Karpas-422 (cell line): ENCODE measurements around the gene TUBB4A. TPM values are rescaled to one million over a fixed set of nuclear protein-coding genes. Genes with fewer than 3 reads are reported as not detected.
A peak's percentile ranks its signal among the peaks of the same experiment; 100 is the strongest.

ENCODE experiments used
- DNase-seq: peaks from one replicate; pipeline ENCODE4 v3.0.0-alpha.2; 2015
- H2AFZ ChIP-seq: fragments of 200-600 bp; sonication (generic); 2 replicates; pipeline ENCODE4 v1.6.1; 2014; ENCODE audit warnings: antibody characterized with exemption, low read length, mixed read lengths
- H3K27ac ChIP-seq: fragments of 200-600 bp; sonication (generic); 2 replicates; pipeline ENCODE4 v1.5.1; 2014; ENCODE audit warnings: mild to moderate bottlenecking, low read length, moderate library complexity
- H3K27me3 ChIP-seq: fragments of 200-600 bp; sonication (generic); 2 replicates; pipeline ENCODE4 v1.6.1; 2014; ENCODE audit warnings: low read length, mixed read lengths
- H3K36me3 ChIP-seq: fragments of 200-600 bp; sonication (generic); 2 replicates; pipeline ENCODE4 v1.6.1; 2014; ENCODE audit warnings: low read length, mixed read lengths; ENCODE audit not compliant: insufficient read depth
- H3K4me1 ChIP-seq: fragments of 200-600 bp; sonication (generic); 2 replicates; pipeline ENCODE4 v1.6.1; 2014; ENCODE audit warnings: mild to moderate bottlenecking, low read length, mixed read lengths
- H3K4me2 ChIP-seq: fragments of 200-600 bp; sonication (generic); 2 replicates; pipeline ENCODE4 v1.6.1; 2014; ENCODE audit warnings: low read length, low read depth, mild to moderate bottlenecking; ENCODE audit not compliant: poor library complexity, severe bottlenecking
- H3K4me3 ChIP-seq: fragments of 200-600 bp; sonication (generic); 2 replicates; pipeline ENCODE4 v1.5.1; 2014; ENCODE audit warnings: mild to moderate bottlenecking, antibody characterized with exemption, low read length, mixed read lengths
- H3K79me2 ChIP-seq: fragments of 200-600 bp; sonication (generic); 2 replicates; pipeline ENCODE4 v1.6.1; 2014; ENCODE audit warnings: mild to moderate bottlenecking, low read length, mixed read lengths
- H3K9ac ChIP-seq: fragments of 200-600 bp; sonication (generic); 2 replicates; pipeline ENCODE4 v1.6.0; 2014; ENCODE audit warnings: low read length
- H3K9me2 ChIP-seq: fragments of 200-600 bp; sonication (generic), shearing (Covaris generic); replicated peaks from 2 replicates; pipeline ENCODE4 v1.6.0; 2014; ENCODE audit warnings: mild to moderate bottlenecking, low read length, moderate library complexity; ENCODE audit not compliant: insufficient read depth
- H3K9me3 ChIP-seq: fragments of 300-700, 200-600 bp; sonication (generic); 2 replicates; pipeline ENCODE4 v1.6.1; 2014; ENCODE audit warnings: low read length, mixed read lengths
- H4K20me1 ChIP-seq: fragments of 200-600 bp; sonication (generic); 2 replicates; pipeline ENCODE4 v1.6.1; 2014; ENCODE audit warnings: mild to moderate bottlenecking, antibody characterized with exemption, low read length, low read depth; ENCODE audit not compliant: insufficient read depth
- total RNA-seq: library from RNA; depleted of rRNA; stranded (reverse); fragments of >200 nt; shearing (Covaris generic); gene quantifications from 2 replicates; pipeline ENCODE4 v1.2.3, GENCODE V29; 2014; ENCODE audit warnings: low replicate concordance

The TUBB4A gene
- total RNA-seq, 1 experiment from 2014 or later, result 0.45 TPM

DNA sequence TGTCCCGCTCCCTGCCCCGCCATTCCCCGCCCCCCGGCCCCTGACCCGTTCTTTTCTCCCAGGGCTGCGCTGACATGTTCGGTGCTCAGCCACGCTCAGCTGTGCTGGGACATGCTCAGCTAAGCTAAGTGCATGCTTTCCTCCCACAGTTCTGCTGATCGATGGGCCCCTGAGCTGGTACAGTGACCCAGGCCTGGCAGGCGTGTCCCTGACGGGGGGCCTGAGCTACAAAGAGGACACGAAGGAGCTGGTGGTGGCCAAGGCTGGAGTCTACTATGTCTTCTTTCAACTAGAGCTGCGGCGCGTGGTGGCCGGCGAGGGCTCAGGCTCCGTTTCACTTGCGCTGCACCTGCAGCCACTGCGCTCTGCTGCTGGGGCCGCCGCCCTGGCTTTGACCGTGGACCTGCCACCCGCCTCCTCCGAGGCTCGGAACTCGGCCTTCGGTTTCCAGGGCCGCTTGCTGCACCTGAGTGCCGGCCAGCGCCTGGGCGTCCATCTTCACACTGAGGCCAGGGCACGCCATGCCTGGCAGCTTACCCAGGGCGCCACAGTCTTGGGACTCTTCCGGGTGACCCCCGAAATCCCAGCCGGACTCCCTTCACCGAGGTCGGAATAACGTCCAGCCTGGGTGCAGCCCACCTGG, 32.5 kb upstream of the TUBB4A start:
- no peaks in the 10 kb centered on the region for H3K79me2 ChIP-seq
- no peaks in the 10 kb centered on the region for H3K36me3 ChIP-seq
- H3K27me3 ChIP-seq, result no peaks in the 10 kb centered on the region
- peak; percentile 36 for DNase-seq
- H4K20me1 ChIP-seq, result no peaks in the 10 kb centered on the region
- no peak overlapping the region for H3K27ac ChIP-seq
- H3K9me3 ChIP-seq, result no peaks in the 10 kb centered on the region
- no peak overlapping the region for H3K4me2 ChIP-seq
- H3K4me3 ChIP-seq, result no peak overlapping the region
- no peaks in the 10 kb centered on the region for H3K9me2 ChIP-seq
- H3K4me1 ChIP-seq, result peaks cover 60% of the 10 kb centered on the region
- no peak overlapping the region for H3K9ac ChIP-seq
- no peak overlapping the region for H2AFZ ChIP-seq

GRCh38 chr19:6533746-6534418, 31.8 kb upstream of the TUBB4A start:
- no peaks in the 10 kb centered on the region for H3K79me2 ChIP-seq

DNA sequence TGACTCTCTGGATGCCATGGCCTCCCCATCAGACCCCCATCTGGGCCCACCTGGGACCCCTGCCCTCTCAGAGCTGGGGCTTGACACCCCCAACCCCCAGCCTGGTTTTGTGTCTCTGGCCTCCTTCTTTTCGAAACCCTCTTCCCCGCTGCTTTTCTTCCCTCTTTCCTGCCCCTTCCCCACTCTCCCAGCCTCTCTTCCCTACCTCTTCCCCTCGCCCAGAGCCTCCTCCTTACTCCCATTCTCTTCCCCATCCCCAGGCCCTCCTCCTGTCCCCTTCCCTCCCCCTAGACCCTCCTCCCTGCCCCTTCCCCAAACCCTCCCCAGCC, 30.9 kb upstream of the TUBB4A start:
- no peaks in the 10 kb centered on the region for H3K79me2 ChIP-seq
- H3K4me3 ChIP-seq, result peak overlapping the region; percentile 73; the same call in 1 of the 2 replicates
- no peaks in the 10 kb centered on the region for H3K27me3 ChIP-seq
- peaks cover 70% of the 10 kb centered on the region for H3K4me1 ChIP-seq
- no peaks in the 10 kb centered on the region for H4K20me1 ChIP-seq
- H3K27ac ChIP-seq, result no peak overlapping the region
- H3K4me2 ChIP-seq, result peak overlapping the region; percentile 78
- no peak overlapping the region for H2AFZ ChIP-seq
- H3K9ac ChIP-seq, result peak overlapping the region; percentile 78
- H3K9me3 ChIP-seq, result no peaks in the 10 kb centered on the region
- no peaks in the 10 kb centered on the region for H3K36me3 ChIP-seq
- H3K9me2 ChIP-seq, result no peaks in the 10 kb centered on the region
- no peak for DNase-seq

More at GRCh38 chr19:6533746-6534418, 31.8 kb upstream of the TUBB4A start:
- no peaks in the 10 kb centered on the region for H3K9me3 ChIP-seq
- no peak overlapping the region for H2AFZ ChIP-seq
- H3K4me2 ChIP-seq, result no peak overlapping the region
- DNase-seq, result no peak
- no peaks in the 10 kb centered on the region for H3K27me3 ChIP-seq
- H3K4me3 ChIP-seq, result no peak overlapping the region
- no peaks in the 10 kb centered on the region for H3K36me3 ChIP-seq
- H3K27ac ChIP-seq, result no peak overlapping the region
- no peaks in the 10 kb centered on the region for H4K20me1 ChIP-seq
- no peak overlapping the region for H3K9ac ChIP-seq
- no peaks in the 10 kb centered on the region for H3K9me2 ChIP-seq
- peaks cover 67% of the 10 kb centered on the region for H3K4me1 ChIP-seq

- Histone ChIP-seq H2AFZ (no peak overlapping the region), H3K4me1 (peaks cover 72% of the 10 kb centered on the region), H3K36me3 (no peaks in the 10 kb centered on the region), H3K27me3 (no peaks in the 10 kb centered on the region), H3K9me3 (no peaks in the 10 kb centered on the region), H3K4me2 (peak overlapping the region; percentile 78), H4K20me1 (no peaks in the 10 kb centered on the region), H3K9me2 (no peaks in the 10 kb centered on the region), H3K4me3 (peak overlapping the region; percentile 73; the same call in 1 of the 2 replicates), H3K79me2 (no peaks in the 10 kb centered on the region), H3K9ac (peak overlapping the region; percentile 78), H3K27ac (no peak overlapping the region)
- DNase-seq, result peak; percentile 74
These were observed 30.3 kb upstream of the TUBB4A start for GRCh38 chr19:6532244-6532999.

GRCh38 chr19:6531956-6532243, 29.8 kb upstream of the TUBB4A start:
- Histone ChIP-seq H3K4me3 (peak overlapping the region; percentile 73; the same call in 1 of the 2 replicates), H3K4me2 (peak overlapping the region; percentile 78), H4K20me1 (no peaks in the 10 kb centered on the region), H2AFZ (no peak overlapping the region), H3K9me2 (no peaks in the 10 kb centered on the region), H3K9ac (peak overlapping the region; percentile 78), H3K27me3 (no peaks in the 10 kb centered on the region), H3K9me3 (no peaks in the 10 kb centered on the region), H3K4me1 (peaks cover 71% of the 10 kb centered on the region), H3K79me2 (no peaks in the 10 kb centered on the region), H3K36me3 (no peaks in the 10 kb centered on the region), H3K27ac (no peak overlapping the region)
- DNase-seq, result no peak

GRCh38 chr19:6531163-6531955, 29.2 kb upstream of the TUBB4A start:
- H3K9me3 ChIP-seq, result no peaks in the 10 kb centered on the region
- H3K9me2 ChIP-seq, result no peaks in the 10 kb centered on the region
- DNase-seq, result no peak
- H3K27me3 ChIP-seq, result no peaks in the 10 kb centered on the region
- peaks cover 66% of the 10 kb centered on the region for H3K4me1 ChIP-seq
- H4K20me1 ChIP-seq, result no peaks in the 10 kb centered on the region
- peak overlapping the region; percentile 78 for H3K4me2 ChIP-seq
- H3K9ac ChIP-seq, result peak overlapping the region; percentile 78
- H3K36me3 ChIP-seq, result no peaks in the 10 kb centered on the region
- H2AFZ ChIP-seq, result peak overlapping the region; percentile 5; the same call in 1 of the 2 replicates
- H3K4me3 ChIP-seq, result peak overlapping the region; percentile 73
- no peaks in the 10 kb centered on the region for H3K79me2 ChIP-seq
- H3K27ac ChIP-seq, result no peak overlapping the region

DNA sequence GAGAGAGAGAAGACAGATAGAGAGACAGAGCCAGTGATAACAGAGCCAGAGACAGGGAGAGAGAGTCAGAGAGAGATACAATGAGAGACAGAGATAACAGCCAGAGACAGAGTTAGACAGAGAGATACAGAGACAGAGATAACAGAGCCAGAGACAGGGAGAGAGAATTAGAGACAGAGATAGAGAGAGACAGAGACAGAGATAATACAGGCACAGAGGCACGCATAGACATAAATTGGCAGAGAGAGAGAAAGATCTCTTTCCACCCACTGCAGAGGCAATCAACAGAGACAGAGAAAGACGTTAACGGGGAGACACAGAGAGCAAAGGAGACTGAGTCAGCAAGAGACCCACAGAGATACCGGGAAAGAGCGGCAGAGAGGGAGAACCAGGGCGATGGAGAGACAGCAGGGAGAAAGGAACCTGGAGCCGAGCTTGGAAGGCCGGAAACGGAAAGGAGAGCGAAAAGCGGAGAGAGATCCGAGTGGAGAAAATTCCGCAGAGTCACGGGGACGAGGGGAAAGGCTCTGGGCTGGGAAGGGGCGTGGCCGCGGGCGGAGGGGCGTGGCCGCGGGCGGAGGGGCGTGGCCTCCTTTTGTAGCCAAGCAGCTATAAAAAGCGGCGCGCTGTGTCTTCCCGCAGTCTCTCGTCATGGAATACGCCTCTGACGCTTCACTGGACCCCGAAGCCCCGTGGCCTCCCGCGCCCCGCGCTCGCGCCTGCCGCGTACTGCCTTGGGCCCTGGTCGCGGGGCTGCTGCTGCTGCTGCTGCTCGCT, 28.5 kb upstream of the TUBB4A start, which contains the start of gene TNFSF9:
Gene TNFSF9, plus strand, starts transcription at position 641 of the 777 bp plus-strand sequence. Its CDS starts 11 bp downstream, at position 652.
- DNase-seq, result peak; percentile 83
- Histone ChIP-seq H3K36me3 (no peaks in the 10 kb centered on the region), H3K9me3 (no peaks in the 10 kb centered on the region), H3K27ac (no peak within 1 kb of the TSS), H4K20me1 (no peaks in the 10 kb centered on the region), H3K9me2 (no peaks in the 10 kb centered on the region), H3K27me3 (no peaks in the 10 kb centered on the region), H3K4me2 (peak within 1 kb of the TSS; percentile 78), H2AFZ (peak within 1 kb of the TSS; percentile 37; the same call in 1 of the 2 replicates), H3K79me2 (no peaks in the 10 kb centered on the region), H3K4me1 (peaks cover 60% of the 10 kb centered on the region), H3K9ac (peak within 1 kb of the TSS; percentile 78), H3K4me3 (peak within 1 kb of the TSS; percentile 73)
